ENCODE results near the gene MED13L. TPM values are rescaled to one million over a fixed set of nuclear protein-coding genes. Genes with fewer than 3 reads are reported as not detected.

MED13L gene
- total and polyA plus RNA-seq, 2 of the 8 experiments (the other 6 are each of a cell fraction or from before 2014, with no cell fraction given), result 15.9 to 51.7 TPM

DNA sequence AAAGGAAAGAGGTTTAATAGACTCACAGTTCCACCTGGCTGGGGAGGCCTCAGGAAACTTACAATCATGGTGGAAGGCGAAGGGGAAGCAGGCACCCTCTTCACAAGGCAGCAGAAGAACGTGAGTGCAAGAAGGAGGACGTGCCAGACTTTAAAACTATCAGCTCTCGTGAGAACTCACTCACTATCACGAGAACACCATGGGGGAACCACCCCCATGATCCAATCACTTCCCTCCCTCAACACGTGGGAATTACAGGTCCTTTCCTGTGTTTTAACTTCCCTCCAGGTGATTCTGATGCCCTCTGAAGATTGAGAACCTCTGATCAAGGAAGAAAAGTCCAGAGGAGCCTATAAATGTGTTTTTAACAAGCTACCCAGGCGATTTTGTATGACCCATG lies 358.7 kb downstream of the MED13L start (continued):
- TF ChIP-seq ASH2L (IDR thresholded peaks at IDR 0.05; ENCODE audit: low read length) (no peak), SRF (IDR thresholded peaks at IDR 0.05; ENCODE audit: low read depth, low read length) (no peak), YY1 (IDR thresholded peaks at IDR 0.05; ENCODE audit: low read depth, low read length) (no peak)
